OCI-LY7 (cell line): Measurements from ENCODE around the gene TMEM135. TPM values are rescaled to one million over a fixed set of nuclear protein-coding genes. Genes with fewer than 3 reads are reported as not detected.

Experiments
- BruUV-seq: library from RNA; stranded (reverse); fragments of 400-500 nt; replicated peaks from 2 replicates; lab custom pipeline; 2021; lab: Mats Ljungman, UMichigan
- CTCF ChIA-PET: fragments of 300-600 bp; sonication (Branson Sonifier 250); formaldehyde crosslinking; loops from one replicate; lab custom pipeline; 2022; ENCODE audit warnings: antibody characterized with exemption; ENCODE audit not compliant: unreplicated experiment; lab: Charles Lee
- POLR2A ChIA-PET: fragments of 300-600 bp; sonication (Branson Sonifier 250); formaldehyde crosslinking; loops from one replicate; lab custom pipeline; 2022; ENCODE audit warnings: antibody characterized with exemption; lab: Charles Lee
- DNase-seq: peaks from one replicate; pipeline ENCODE4 v3.0.0-alpha.2; 2015; ENCODE audit warnings: low spot score
- H2AFZ ChIP-seq: fragments of 200-600 bp; sonication (generic), shearing (Covaris generic); 2 replicates; pipeline ENCODE4 v1.6.1; 2014; ENCODE audit warnings: mild to moderate bottlenecking, antibody characterized with exemption, low read length, moderate library complexity
- H3K27ac ChIP-seq: fragments of 200-600 bp; sonication (generic); 2 replicates; pipeline ENCODE4 v1.5.1; 2014; ENCODE audit warnings: mixed run types, low read depth, mild to moderate bottlenecking, moderate library complexity, low read length, inconsistent platforms; ENCODE audit not compliant: poor library complexity, severe bottlenecking
- H3K36me3 ChIP-seq: fragments of 200-600 bp; sonication (generic); 2 replicates; pipeline ENCODE4 v1.6.1; 2014; ENCODE audit warnings: mild to moderate bottlenecking, antibody characterized with exemption, low read length, moderate library complexity, mixed read lengths; ENCODE audit not compliant: insufficient read depth
- H3K4me1 ChIP-seq: fragments of 200-600 bp; sonication (generic); 2 replicates; pipeline ENCODE4 v1.5.1; 2014; ENCODE audit warnings: mild to moderate bottlenecking, low read length; ENCODE audit not compliant: insufficient read depth, poor library complexity, severe bottlenecking
- H3K4me2 ChIP-seq: fragments of 200-600 bp; sonication (generic); 2 replicates; pipeline ENCODE4 v1.6.1; 2014; ENCODE audit warnings: mild to moderate bottlenecking, low read length
- H3K4me3 ChIP-seq: fragments of 200-600 bp; sonication (generic); 2 replicates; pipeline ENCODE4 v1.5.1; 2014; ENCODE audit warnings: mild to moderate bottlenecking, low read depth, low read length; ENCODE audit not compliant: poor library complexity, severe bottlenecking
- H3K79me2 ChIP-seq: fragments of 200-600 bp; sonication (generic); 2 replicates; pipeline ENCODE4 v1.6.1; 2016; ENCODE audit warnings: low read depth, mild to moderate bottlenecking, low read length, moderate library complexity, mixed read lengths; ENCODE audit not compliant: insufficient read depth
- H3K9me2 ChIP-seq: fragments of 200-600 bp; sonication (generic); 2 replicates; pipeline ENCODE4 v1.6.1; 2016; ENCODE audit warnings: mild to moderate bottlenecking, low read length, mixed read lengths; ENCODE audit not compliant: insufficient read depth
- H3K9me3 ChIP-seq: fragments of 200-600 bp; sonication (generic); 2 replicates; pipeline ENCODE4 v1.6.1; 2014; ENCODE audit warnings: mild to moderate bottlenecking, mixed run types, low read length, mixed read lengths
- H4K20me1 ChIP-seq: fragments of 200-600 bp; sonication (generic); 2 replicates; pipeline ENCODE4 v1.6.1; 2014; ENCODE audit warnings: mild to moderate bottlenecking, antibody characterized with exemption, low read length, moderate library complexity, mixed read lengths; ENCODE audit not compliant: insufficient read depth
- CTCF ChIP-seq: fragments of 200-600 bp; sonication (generic); conservative IDR thresholded peaks from 2 replicates; pipeline ENCODE4 v1.5.1; 2014; ENCODE audit warnings: mild to moderate bottlenecking, antibody characterized with exemption, low read length, moderate library complexity, mixed read lengths
- EZH2phosphoT487 ChIP-seq: fragments of 200-600 bp; sonication (generic); IDR thresholded peaks from 2 replicates; pipeline ENCODE4 v1.6.1; 2018; ENCODE audit warnings: low read depth, borderline replicate concordance, mild to moderate bottlenecking, mixed run types, antibody characterized with exemption, low read length, moderate library complexity, mixed read lengths
- intact Hi-C: fragments of 100-400 bp; cut with micrococcal nuclease; formaldehyde crosslinking; loops from one replicate; pipeline ENCODE4 v1.10.0; 2022; ENCODE audit not compliant: unreplicated experiment
- total RNA-seq, 2 experiments: library from RNA; depleted of rRNA in 1 of 2; stranded (reverse); fragments of >200 nt in 1 of 2; shearing (Covaris generic) in 1 of 2; gene quantifications; 2 replicates each; pipeline ENCODE4 v1.2.3, GENCODE V29; 2014 to 2022

The TMEM135 gene
- total RNA-seq, 2 experiments from 2014 or later: 14.5 to 56.4 TPM

GRCh38 chr11:87254562-87254961, 216.8 kb downstream of the TMEM135 start:
- no peak for DNase-seq
- ChIA-PET POLR2A (interaction anchor here (0.8 kb wide), 1 partner anchor 29 kb away, joined by 4 read pairs; no protein-coding TSS in a partner anchor), CTCF (no interaction called here)
- Histone ChIP-seq H3K9me2 (no peaks in the 10 kb centered on the region), H2AFZ (no peak overlapping the region), H3K4me2 (no peak overlapping the region), H3K36me3 (no peaks in the 10 kb centered on the region), H3K9me3 (no peaks in the 10 kb centered on the region), H4K20me1 (0 out of 2 replicates have a peak, but pooled peaks cover 2% of the 10 kb centered on the region), H3K79me2 (no peaks in the 10 kb centered on the region), H3K27ac (no peak overlapping the region), H3K4me3 (no peak overlapping the region), H3K4me1 (no peaks in the 10 kb centered on the region)
- BruUV-seq: no TSS peak
- no peak for TF ChIP-seq CTCF
- no peak for TF ChIP-seq EZH2phosphoT487
- intact Hi-C loops: no loop called here

GRCh38 chr11:87255589-87255988, 217.9 kb downstream of the TMEM135 start:
- H3K4me1 ChIP-seq: no peaks in the 10 kb centered on the region
- no TSS peak for BruUV-seq
- H3K27ac ChIP-seq: no peak overlapping the region
- ChIA-PET CTCF (no interaction called here), POLR2A (interaction anchor here (1.1 kb wide), 1 partner anchor 17 kb away, joined by 3 read pairs; no protein-coding TSS in a partner anchor)
- intact Hi-C loops: no loop called here
- no peaks in the 10 kb centered on the region for H3K36me3 ChIP-seq
- H4K20me1 ChIP-seq: 0 out of 2 replicates have a peak, but pooled peaks cover 5% of the 10 kb centered on the region
- H3K4me3 ChIP-seq: no peak overlapping the region
- TF ChIP-seq CTCF (no peak), EZH2phosphoT487 (no peak)
- no peaks in the 10 kb centered on the region for H3K9me2 ChIP-seq
- H2AFZ ChIP-seq: no peak overlapping the region
- no peak for DNase-seq
- no peak overlapping the region for H3K4me2 ChIP-seq
- no peaks in the 10 kb centered on the region for H3K9me3 ChIP-seq
- no peaks in the 10 kb centered on the region for H3K79me2 ChIP-seq

GRCh38 chr11:87256694-87257340, 219.1 kb downstream of the TMEM135 start:
- H3K9me3 ChIP-seq: no peaks in the 10 kb centered on the region
- 0 out of 2 replicates have a peak, but pooled peaks cover 5% of the 10 kb centered on the region for H4K20me1 ChIP-seq
- no peak overlapping the region for H3K4me3 ChIP-seq
- H3K27ac ChIP-seq: no peak overlapping the region
- no TSS peak for BruUV-seq
- no peak overlapping the region for H3K4me2 ChIP-seq
- intact Hi-C loops: no loop called here
- no peaks in the 10 kb centered on the region for H3K9me2 ChIP-seq
- ChIA-PET CTCF (no interaction called here), POLR2A (interaction anchor here (1.1 kb wide), 1 partner anchor 16 kb away, joined by 3 read pairs; no protein-coding TSS in a partner anchor)
- no peak for DNase-seq
- H3K36me3 ChIP-seq: no peaks in the 10 kb centered on the region
- H3K79me2 ChIP-seq: no peaks in the 10 kb centered on the region
- H2AFZ ChIP-seq: no peak overlapping the region
- no peaks in the 10 kb centered on the region for H3K4me1 ChIP-seq
- no peak for TF ChIP-seq CTCF
- TF ChIP-seq EZH2phosphoT487: no peak
